LNCaP clone FGC (cell line): ENCODE results near the gene C1QB.
A peak's percentile ranks its signal among the peaks of the same experiment; 100 is the strongest.
"Not testable (repeated sequence)": the region's sequence is repeated elsewhere in the genome, so short reads cannot be mapped to it uniquely, and the experiment has no call there.

Experiments used
- DNase-seq: peaks from one replicate; pipeline ENCODE4 v3.0.0-alpha.2; 2011; ENCODE audit warnings: low read depth
- H3K4me3 ChIP-seq: 2 replicates; pipeline ENCODE4 v1.5.1; 2011; ENCODE audit warnings: mild to moderate bottlenecking, low read depth, low read length, control low read depth
- TF ChIP-seq, protein P1 (sequence below): IDR thresholded peaks from 2 replicates; pipeline ENCODE4 v1.5.1; 2012; ENCODE audit warnings: mild to moderate bottlenecking; ENCODE audit not compliant: control insufficient read depth, insufficient read depth; ENCODE audit errors: extremely low read depth

C1QB gene

DNA sequence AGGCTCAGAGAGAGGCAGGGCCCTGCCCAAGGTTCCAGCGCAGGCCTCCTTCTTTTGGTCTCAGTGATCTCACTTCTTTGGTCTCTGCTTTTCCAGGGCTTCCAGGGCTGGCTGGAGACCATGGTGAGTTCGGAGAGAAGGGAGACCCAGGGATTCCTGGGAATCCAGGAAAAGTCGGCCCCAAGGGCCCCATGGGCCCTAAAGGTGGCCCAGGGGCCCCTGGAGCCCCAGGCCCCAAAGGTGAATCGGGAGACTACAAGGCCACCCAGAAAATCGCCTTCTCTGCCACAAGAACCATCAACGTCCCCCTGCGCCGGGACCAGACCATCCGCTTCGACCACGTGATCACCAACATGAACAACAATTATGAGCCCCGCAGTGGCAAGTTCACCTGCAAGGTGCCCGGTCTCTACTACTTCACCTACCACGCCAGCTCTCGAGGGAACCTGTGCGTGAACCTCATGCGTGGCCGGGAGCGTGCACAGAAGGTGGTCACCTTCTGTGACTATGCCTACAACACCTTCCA, 7.7 kb downstream of the C1QB start:
- no peak overlapping the region for H3K4me3 ChIP-seq
- TF ChIP-seq, protein P1, sequence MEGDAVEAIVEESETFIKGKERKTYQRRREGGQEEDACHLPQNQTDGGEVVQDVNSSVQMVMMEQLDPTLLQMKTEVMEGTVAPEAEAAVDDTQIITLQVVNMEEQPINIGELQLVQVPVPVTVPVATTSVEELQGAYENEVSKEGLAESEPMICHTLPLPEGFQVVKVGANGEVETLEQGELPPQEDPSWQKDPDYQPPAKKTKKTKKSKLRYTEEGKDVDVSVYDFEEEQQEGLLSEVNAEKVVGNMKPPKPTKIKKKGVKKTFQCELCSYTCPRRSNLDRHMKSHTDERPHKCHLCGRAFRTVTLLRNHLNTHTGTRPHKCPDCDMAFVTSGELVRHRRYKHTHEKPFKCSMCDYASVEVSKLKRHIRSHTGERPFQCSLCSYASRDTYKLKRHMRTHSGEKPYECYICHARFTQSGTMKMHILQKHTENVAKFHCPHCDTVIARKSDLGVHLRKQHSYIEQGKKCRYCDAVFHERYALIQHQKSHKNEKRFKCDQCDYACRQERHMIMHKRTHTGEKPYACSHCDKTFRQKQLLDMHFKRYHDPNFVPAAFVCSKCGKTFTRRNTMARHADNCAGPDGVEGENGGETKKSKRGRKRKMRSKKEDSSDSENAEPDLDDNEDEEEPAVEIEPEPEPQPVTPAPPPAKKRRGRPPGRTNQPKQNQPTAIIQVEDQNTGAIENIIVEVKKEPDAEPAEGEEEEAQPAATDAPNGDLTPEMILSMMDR: no peak
- DNase-seq: no peak

DNA sequence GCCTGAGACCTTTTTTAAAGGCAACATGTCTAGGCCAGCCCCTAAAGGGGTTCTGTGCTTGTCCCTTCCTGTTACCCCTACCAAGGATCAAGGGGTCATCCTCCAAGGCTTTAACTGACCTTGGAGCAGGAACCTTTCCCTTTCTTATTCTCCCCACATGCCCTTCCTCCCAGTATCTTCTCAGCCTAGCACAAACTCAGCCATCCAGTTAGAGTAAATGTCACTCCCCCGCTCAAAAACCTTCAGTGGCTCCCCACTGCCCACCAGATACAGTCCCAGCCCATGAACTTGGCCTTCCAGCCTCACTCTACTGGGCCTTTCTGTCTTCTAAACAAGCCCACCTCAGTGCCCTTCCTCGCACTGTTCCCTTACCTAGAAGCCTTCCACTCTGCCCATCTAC, 8.8 kb downstream of the C1QB start:
- TF ChIP-seq, protein P1: no peak
- no peak for DNase-seq
- H3K4me3 ChIP-seq: no peak overlapping the region

DNA sequence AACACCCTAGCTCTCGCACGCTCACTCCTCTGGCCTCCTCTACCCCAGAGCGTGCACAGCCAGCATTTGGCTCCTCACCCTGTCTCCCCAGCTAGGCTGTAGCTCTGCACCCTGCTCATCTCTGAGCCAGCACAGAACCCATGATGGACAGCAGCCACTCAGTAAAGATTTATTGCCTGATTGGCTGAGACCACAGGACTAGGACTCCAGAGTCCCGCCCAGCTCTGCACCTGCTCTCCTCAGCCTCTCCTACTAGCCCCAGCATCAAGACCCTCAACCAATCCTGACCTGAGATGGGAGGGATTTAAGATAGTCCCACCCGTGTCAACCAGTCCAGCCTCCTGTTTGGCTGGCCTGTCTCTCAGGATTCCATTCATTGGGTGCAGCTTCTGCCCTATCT, 9.3 kb downstream of the C1QB start:
- H3K4me3 ChIP-seq: no peak overlapping the region
- TF ChIP-seq, protein P1: no peak
- no peak for DNase-seq

DNA sequence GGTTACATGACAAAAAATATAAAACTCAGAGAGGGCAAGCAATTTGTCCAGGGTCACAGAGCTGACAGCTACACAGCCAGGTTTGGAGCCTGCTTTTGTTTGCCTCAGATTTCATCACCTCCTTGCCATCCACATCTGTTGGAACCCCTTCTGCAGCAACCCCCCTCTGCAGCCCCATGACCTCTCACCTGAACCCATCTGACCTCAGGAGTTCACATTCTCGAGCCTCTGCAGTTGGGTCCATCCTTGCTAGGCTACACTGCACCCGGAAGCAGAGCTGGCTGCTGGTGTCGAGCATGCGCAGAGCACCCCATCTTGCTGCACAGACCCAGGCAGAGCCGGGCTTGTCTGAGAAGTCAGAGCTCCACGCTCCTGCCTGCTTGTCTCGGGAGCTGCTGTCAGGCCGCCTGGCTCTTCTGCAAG, 10.0 kb downstream of the C1QB start:
- no peak for DNase-seq
- no peak overlapping the region for H3K4me3 ChIP-seq
- TF ChIP-seq, protein P1: no peak

DNA sequence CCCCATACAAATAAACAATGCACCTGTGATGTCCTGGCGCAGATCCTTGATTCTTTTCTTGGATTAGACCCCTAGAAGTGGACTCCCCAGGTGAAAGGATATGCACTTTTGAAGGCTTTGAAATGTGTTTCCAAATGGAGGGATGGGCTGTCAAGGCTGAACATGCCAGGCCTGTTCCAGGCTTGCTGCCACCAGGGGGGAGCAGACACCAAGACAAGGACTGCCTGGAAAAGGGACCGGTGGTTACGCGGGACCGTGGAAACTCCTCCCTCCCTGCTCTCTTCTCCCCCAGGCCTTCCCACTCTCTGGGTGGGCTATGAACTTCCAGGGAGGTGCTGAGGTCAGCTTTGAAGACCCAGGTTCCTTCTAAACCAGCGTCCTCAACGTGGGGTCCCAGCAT, 12.7 kb downstream of the C1QB start:
- no peak overlapping the region for H3K4me3 ChIP-seq
- TF ChIP-seq, protein P1: peak; percentile 30
- DNase-seq: no peak

DNA sequence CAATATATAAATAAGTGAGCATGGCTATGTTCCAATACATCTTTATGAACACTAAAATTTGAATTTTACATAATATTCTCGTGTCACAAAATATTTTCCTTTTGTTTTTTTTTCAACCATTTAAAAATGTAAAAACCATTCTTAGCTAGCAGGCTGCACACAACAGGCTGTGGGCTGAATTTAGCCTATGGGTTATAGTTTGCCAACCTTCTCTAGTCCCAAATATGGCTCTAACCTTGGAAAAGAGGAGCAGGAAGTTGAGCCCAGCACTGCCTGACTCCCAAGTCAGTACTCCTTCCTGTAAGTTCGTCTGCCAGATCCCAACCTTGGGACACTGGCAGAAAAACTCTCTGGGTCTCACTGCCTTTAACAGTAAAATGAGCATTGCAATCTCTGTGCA, 13.4 kb downstream of the C1QB start:
- TF ChIP-seq, protein P1: no peak
- H3K4me3 ChIP-seq: no peak overlapping the region
- DNase-seq: no peak

DNA sequence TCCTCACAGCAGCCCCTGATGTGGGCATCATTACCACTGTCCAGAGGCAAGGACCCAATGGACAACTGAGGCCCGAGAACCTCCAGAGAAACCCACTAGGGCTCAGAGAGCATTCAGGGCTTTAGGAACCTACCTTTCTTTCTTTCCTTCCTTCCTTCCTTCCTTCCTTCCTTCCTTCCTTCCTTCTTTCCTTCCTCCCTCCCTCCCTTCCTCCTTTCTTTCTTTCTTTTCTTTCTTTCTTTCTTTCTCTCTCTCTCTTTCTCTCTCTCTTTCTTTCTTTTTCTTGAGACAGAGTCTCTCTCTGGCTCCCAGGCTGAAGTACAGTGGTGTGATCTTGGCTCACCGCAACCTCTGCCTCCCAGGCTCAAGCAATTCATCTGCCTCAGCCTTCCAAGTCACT, 15.8 kb downstream of the C1QB start:
- not testable (repeated sequence) for H3K4me3 ChIP-seq, DNase-seq
